ENCODE data around the gene FGF14.

FGF14 gene

DNA sequence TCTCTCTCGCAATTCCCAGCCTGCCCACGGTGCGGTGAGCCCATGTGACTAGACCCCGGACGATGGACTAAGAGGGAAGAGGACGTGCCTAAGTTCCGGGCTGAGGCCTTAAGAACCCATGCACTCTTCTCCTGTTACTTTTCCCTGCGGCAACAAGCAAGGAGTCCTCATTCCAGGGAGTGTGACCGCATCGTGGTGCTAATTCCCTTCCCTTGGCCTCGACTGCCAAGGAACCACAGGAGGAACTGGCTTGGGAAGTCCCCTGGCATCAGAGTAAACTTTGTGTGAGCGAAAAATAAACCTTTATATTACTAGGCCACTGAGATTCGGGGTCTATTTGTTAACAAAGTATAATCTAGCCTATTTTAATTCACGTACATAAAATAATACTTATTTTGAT, 34.0 kb downstream of the FGF14 start:
- no peak for DNase-seq (ENCODE audit: low read depth)

DNA sequence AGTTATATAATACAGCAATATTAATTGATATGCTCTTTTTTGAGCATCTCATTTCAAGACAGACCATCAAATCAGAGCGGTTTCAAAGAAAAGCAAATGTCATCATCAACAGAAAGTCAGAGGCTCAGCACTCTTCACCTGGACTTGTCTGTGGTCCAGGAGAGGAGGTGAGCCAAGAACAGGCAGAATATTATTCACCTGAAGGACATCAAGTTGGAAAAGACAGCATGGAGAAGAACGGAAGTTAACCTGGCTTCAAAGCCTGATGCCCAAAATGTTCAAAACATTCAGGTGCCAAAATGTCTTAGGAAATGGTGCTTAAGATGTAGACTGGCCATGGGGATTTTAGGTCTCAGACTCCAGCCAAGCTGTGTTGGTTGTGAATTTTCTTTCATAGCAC, 40.7 kb downstream of the FGF14 start:
- DNase-seq (ENCODE audit: low read depth): no peak

- DNase-seq (ENCODE audit: low read depth): no peak
Measured at GRCh38 chr13:102359264-102359663, 42.6 kb downstream of the FGF14 start.

GRCh38 chr13:102355251-102355650, 46.6 kb downstream of the FGF14 start:
- no peak for DNase-seq (ENCODE audit: low read depth)

DNA sequence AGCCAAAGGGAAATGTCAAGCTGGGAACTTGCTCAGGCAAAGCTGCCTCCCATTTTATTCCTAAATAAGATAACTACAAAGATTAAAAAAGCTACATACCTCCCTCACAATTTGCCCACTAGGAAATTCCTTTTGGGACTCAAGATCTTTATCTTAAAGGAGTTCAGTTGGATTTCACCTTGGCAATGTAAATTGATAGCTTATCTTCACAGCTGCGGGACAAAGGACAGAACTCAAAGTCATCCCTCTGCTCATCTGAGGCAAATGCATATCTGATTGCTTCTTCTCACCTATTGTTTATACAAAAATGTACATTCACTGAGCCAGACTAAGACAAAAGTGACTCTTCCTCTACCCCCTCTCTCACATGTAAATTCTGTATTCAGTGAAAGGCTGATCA, 47.8 kb downstream of the FGF14 start:
- no peak for DNase-seq (ENCODE audit: low read depth)

GRCh38 chr13:102351521-102351920, 50.3 kb downstream of the FGF14 start:
- no peak for DNase-seq (ENCODE audit: low read depth)

GRCh38 chr13:102347490-102347889, 54.4 kb downstream of the FGF14 start:
- DNase-seq (ENCODE audit: low read depth): no peak

GRCh38 chr13:102346769-102347168, 55.1 kb downstream of the FGF14 start:
- DNase-seq (ENCODE audit: low read depth): no peak

DNA sequence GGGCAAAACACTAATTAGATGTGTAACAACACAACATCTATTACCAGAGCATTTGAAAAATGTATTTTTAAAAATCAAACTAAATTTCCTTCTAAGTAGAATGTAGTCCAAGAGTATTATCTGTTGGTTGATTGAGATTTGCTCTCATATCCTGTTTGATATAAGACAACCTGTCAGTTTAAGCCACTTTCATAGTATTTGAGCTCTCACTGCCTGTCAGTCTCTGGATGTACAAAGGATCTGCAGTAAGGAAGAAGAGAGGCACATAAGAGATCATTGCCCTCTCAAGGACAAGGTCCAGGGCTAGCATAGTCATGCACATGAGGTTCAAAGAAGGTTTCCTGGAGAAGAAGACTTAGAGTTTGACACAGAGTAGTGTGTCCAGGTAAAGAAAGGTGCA, 57.4 kb downstream of the FGF14 start:
- DNase-seq (ENCODE audit: low read depth): no peak

DNA sequence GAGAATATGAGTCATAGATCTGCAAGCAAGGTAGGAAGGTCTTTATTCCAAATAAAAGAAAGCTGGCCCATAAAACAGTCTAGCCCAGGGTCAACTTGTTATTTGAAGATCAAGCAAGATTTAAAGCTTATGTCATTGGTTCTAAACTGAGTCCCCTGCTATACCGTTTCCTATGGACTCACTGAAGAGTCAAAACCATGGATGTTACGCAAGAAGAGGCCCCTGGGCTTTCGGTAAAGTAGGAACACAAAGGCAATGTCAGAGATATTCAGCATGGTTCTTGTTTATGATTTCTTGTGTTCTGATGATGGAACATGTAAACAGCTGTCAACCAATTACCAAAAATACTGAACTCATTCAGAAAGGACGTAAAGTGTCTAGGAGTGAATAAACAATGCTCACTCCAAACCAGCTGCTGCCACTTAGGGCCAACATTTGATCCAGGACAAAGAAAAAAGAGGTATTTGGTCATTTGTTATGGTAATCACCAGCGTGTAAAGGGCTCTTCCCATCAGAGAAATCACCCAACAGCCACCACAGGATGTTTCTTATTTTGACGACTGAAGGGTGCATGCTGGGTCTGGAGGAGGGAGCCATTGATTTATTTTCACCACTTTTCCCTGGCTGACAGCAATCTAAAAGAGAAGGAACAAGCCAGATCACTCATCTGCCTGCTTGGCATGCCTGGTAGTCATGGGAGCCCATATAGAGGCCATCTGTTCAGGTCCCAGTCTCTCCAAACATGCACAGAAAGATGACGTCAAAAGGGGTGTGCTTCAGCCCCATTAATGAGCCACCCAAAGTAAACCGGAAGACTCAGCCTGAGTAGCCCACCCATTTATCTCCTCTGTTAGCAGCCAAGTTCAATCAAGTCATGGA, 68.3 kb downstream of the FGF14 start:
- DNase-seq (ENCODE audit: low read depth): no peak

- DNase-seq (ENCODE audit: low read depth): no peak
Measured at GRCh38 chr13:102328909-102329308, 72.9 kb downstream of the FGF14 start.

- DNase-seq (ENCODE audit: low read depth): no peak
Measured at GRCh38 chr13:102327119-102327617, 74.7 kb downstream of the FGF14 start.

DNA sequence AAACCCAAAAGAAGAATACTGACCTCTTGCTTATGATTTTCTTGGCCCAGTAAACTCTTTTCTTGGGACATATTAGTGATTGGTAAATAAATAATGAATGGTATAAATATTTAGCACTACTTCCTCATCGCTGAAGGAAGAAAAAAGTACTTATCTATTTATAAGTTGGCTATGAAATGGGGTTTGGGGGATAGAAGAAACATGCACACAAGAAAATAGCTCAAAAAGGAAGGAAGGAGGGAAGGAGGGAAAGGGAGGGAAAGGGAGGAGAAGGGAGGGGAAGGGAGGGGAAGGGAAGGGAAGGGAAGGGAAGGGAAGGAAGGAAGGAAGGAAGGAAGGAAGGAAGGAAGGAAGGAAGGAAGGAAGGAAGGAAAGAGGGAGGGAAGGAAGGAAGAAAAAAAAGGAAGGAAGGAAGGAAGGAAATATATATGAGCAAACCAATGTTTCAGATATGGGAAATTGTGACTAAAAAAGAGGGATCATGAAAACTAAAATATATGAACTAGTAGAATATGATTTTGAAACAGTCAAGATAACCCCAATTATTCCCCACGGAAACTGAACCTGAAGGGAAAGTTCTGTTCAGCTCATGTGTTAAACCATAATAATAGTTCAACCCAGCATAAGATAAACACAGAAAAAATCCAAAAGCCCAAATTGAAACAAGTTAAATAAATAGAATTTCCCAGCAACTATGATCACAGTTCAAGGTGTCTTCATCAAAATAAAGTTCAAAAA, 75.3 kb downstream of the FGF14 start:
- DNase-seq (ENCODE audit: low read depth): no peak

DNA sequence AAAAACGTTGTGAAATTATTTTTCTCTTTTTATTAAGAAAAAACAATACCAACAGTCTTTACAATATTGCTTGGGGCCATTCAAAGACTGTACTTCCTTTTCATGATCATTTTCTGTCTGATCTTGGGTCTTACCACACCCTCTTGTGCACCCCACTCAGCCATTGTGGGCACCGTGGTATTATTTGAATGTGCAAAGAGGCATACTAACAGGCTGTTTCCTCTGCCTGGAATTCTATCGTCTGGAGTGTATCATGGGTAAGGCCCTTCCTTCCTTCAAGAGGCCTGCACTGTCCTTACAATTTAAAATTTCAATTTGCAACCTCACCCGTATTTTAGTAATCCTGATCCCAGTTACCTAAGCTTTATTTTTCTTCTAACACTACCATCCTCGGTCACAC, 76.5 kb downstream of the FGF14 start:
- no peak for DNase-seq (ENCODE audit: low read depth)

- no peak for DNase-seq (ENCODE audit: low read depth)
Measured at GRCh38 chr13:102323505-102323904, 78.3 kb downstream of the FGF14 start.

DNA sequence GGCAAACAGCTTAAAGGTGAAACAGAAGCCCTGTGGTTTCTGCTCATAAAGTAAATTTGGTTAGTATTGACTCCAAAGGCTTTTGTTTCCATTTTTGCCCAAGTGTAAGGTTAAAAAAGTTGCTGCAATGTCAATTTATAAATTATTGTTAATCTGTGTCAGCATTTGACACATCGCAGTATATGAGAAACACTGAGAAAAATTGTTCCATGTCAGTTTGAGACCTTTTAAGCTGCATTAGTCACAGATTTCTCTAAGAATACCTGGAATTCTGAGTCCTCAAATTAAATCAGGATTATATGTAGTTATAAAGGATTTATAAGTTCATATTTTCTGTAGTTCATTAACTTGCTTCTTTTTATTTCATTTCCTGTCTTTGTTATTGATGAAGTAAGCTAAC, 78.8 kb downstream of the FGF14 start:
- no peak for DNase-seq (ENCODE audit: low read depth)

GRCh38 chr13:102322211-102322610, 79.6 kb downstream of the FGF14 start:
- DNase-seq (ENCODE audit: low read depth): no peak

DNA sequence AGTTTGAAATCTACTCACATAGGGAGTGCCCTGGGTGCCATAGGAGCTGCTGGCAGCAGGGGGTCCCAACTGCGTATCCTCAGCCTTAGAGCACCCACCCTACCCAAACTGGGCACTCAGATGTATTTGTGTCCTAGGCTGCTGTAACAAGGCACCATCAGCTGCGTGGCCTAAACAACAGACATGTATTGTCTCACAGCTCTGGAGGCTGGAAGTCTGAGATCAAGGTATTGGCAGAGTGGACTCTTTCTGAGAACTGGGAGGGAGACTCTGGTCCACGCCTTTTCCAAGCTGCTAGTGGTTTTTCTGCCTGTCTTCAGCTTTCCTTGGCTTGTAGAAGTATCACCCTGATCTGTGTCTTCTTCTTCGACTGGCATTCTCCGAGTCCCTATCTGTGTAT, 83.6 kb downstream of the FGF14 start:
- no peak for DNase-seq (ENCODE audit: low read depth)

GRCh38 chr13:102317593-102317992, 84.3 kb downstream of the FGF14 start:
- no peak for DNase-seq (ENCODE audit: low read depth)

- DNase-seq (ENCODE audit: low read depth): no peak
Measured at GRCh38 chr13:102316732-102317131, 85.1 kb downstream of the FGF14 start.

- no peak for DNase-seq (ENCODE audit: low read depth)
Measured at GRCh38 chr13:102312841-102313240, 89.0 kb downstream of the FGF14 start.

- DNase-seq (ENCODE audit: low read depth): no peak
Measured at GRCh38 chr13:102311901-102312300, 89.9 kb downstream of the FGF14 start.

DNA sequence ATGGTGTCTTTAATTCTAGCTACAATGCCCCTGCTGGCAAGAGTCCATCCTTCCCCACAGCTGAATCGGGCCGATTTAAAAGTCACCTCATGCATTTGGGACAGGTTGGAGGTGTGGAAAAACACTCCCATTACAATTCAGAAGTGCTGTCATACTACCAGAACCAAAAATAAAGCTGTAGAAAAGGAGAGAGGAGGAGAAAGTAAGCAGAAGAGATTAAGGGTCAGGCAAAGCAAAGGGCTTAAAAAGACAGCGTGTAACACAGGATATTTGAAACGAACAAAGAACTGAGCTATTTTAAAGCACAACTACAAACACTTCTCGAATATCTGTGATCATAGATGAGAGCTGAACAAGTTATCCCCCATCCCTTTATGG, 90.4 kb downstream of the FGF14 start:
- DNase-seq (ENCODE audit: low read depth): no peak

Measured in activated T-cell treated with anti-CD3 and anti-CD28 coated beads for 1 hour (primary cell).